ENCODE data around the gene UMODL1.

DNA sequence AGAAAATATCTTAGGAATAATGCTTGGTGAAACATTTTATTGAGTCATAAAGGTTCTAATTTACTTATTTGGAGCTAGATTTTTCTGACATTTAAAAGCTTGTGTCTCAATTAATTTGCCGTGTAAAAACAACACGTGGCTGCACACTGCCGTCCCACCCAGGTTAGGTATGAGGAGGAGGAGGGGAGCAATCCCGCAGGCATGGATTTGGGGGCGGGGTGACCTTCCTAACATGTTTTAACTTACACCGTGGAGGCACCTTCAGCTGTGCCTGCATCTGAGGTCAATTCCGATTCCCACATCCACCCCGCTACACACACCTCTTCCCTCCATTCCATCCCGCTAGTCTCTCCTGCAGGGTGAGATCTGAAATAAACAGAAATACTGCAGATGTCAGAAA, 28.5 kb upstream of the UMODL1 start:
- TF ChIP-seq EZH2 (IDR thresholded peaks at IDR 0.05), result no peak
- no peak for TF ChIP-seq POLR2AphosphoS5 (IDR thresholded peaks at IDR 0.05; ENCODE audit: borderline replicate concordance, low read depth, low read length)
